AG09309 (cell line): ENCODE data around the gene SIRPG.
"Not testable (repeated sequence)": the region's sequence is repeated elsewhere in the genome, so short reads cannot be mapped to it uniquely, and the experiment has no call there.

Experiments used
- DNase-seq: peaks from one replicate; pipeline ENCODE4 v3.0.0-alpha.2; 2010; ENCODE audit warnings: low read depth
- H3K4me3 ChIP-seq: 2 replicates; pipeline ENCODE4 v1.5.1; 2011; ENCODE audit warnings: mild to moderate bottlenecking, low read depth, low read length, moderate library complexity; ENCODE audit not compliant: control insufficient read depth
- CTCF ChIP-seq: IDR thresholded peaks from 2 replicates; pipeline ENCODE4 v1.5.1; 2011; ENCODE audit warnings: mild to moderate bottlenecking, low read depth, low read length, inconsistent platforms; ENCODE audit not compliant: insufficient read depth, control insufficient read depth; ENCODE audit errors: missing control alignments

Gene SIRPG

GRCh38 chr20:1618954-1619540, 38.5 kb downstream of the SIRPG start:
- TF ChIP-seq CTCF: no peak

GRCh38 chr20:1618479-1618878, 39.1 kb downstream of the SIRPG start:
- TF ChIP-seq CTCF: no peak
- no peak for DNase-seq
- H3K4me3 ChIP-seq: no peak overlapping the region

More at GRCh38 chr20:1618954-1619540, 38.5 kb downstream of the SIRPG start:
- H3K4me3 ChIP-seq: no peak overlapping the region
- no peak for DNase-seq

- no peak for TF ChIP-seq CTCF
- DNase-seq: no peak
- no peak overlapping the region for H3K4me3 ChIP-seq
These were observed 40.6 kb downstream of the SIRPG start for GRCh38 chr20:1616858-1617434.

- DNase-seq, H3K4me3 ChIP-seq: not testable (repeated sequence)
These were observed 47.2 kb downstream of the SIRPG start for GRCh38 chr20:1610404-1610803.

- H3K4me3 ChIP-seq, DNase-seq: not testable (repeated sequence)
These were observed 48.8 kb downstream of the SIRPG start for GRCh38 chr20:1608678-1609347.

- no peak for DNase-seq
- no peak for TF ChIP-seq CTCF
- no peak overlapping the region for H3K4me3 ChIP-seq
These were observed 56.8 kb downstream of the SIRPG start for GRCh38 chr20:1600736-1601135.

GRCh38 chr20:1595333-1595732, 62.2 kb downstream of the SIRPG start:
- DNase-seq: no peak
- H3K4me3 ChIP-seq: no peak overlapping the region
- no peak for TF ChIP-seq CTCF
